ENCODE results near the gene AVPR2. TPM values are rescaled to one million over a fixed set of nuclear protein-coding genes. Genes with fewer than 3 reads are reported as not detected.

Gene AVPR2
- total and polyA plus RNA-seq, 9 donors: 0.34 to 1.5 (median 0.55) TPM; not detected in 3

GRCh38 chrX:153945956-153946943 lies 41.8 kb downstream of the AVPR2 start:
- no peaks in the 10 kb centered on the region for H3K36me3 ChIP-seq
- TF ChIP-seq EP300 (IDR thresholded peaks at IDR 0.05) (no peak), POLR2A (IDR thresholded peaks at IDR 0.05) (no peak)
- TF ChIP-seq, protein P1, sequence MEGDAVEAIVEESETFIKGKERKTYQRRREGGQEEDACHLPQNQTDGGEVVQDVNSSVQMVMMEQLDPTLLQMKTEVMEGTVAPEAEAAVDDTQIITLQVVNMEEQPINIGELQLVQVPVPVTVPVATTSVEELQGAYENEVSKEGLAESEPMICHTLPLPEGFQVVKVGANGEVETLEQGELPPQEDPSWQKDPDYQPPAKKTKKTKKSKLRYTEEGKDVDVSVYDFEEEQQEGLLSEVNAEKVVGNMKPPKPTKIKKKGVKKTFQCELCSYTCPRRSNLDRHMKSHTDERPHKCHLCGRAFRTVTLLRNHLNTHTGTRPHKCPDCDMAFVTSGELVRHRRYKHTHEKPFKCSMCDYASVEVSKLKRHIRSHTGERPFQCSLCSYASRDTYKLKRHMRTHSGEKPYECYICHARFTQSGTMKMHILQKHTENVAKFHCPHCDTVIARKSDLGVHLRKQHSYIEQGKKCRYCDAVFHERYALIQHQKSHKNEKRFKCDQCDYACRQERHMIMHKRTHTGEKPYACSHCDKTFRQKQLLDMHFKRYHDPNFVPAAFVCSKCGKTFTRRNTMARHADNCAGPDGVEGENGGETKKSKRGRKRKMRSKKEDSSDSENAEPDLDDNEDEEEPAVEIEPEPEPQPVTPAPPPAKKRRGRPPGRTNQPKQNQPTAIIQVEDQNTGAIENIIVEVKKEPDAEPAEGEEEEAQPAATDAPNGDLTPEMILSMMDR (IDR thresholded peaks at IDR 0.05): no peak
- no peaks in the 10 kb centered on the region for H3K9me3 ChIP-seq
- peaks cover 4% of the 10 kb centered on the region for H3K4me1 ChIP-seq (ENCODE audit: insufficient read depth)
- no peak overlapping the region for H3K27ac ChIP-seq
- H3K4me3 ChIP-seq: no peak overlapping the region
- 81 to 89% (median 86%) methylated on average over 24 of the region's 24 CpGs for WGBS, 3 donors
- no peaks in the 10 kb centered on the region for H3K27me3 ChIP-seq
- intact Hi-C loops (cut with DNase I): loop anchor here in 2 of 4 donors (10.0 kb wide), 2 partner anchors 341 to 981 kb away; no protein-coding TSS in a partner anchor
- DNase-seq: no peak

DNA sequence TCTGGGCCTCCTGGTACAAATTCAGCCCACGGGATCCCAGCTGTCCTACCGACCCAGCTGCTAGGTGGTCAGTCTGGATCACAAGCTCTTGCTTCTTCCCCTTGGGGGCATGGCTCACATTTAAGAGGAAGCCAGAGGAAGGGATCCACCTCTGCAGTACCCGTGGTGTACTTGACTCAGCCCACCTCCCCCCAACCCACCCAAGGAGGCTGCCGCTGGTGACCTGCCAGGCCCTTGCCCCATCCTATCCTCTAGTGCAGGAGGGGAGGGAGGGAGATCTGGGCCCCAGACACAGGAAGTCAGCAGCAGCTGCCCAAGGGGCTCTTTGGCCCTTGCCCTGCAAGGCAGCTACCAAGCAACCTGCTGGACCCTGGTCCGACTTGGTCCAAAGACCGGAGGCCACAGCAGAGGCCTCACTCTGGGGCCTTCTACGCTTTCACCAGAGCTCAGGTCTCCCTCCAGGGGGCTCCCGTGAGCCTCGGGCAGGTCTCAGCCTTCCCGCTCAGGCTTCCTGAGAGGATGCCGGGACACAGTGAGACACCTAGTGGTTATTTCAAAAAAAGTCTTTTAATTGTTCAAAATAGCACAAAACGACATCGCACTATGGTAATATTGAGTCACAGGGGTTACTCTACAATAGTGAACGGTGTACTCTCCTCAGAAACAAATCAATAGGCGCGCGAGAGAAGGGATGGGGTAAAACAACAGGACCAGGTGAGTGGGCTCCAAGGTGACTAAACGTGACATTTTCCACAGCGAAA lies 42.7 kb downstream of the AVPR2 start:
- intact Hi-C loops (cut with DNase I): loop anchor here in 2 of 4 donors (10.0 kb wide), 2 partner anchors 342 to 982 kb away; no protein-coding TSS in a partner anchor
- TF ChIP-seq, protein P1 (IDR thresholded peaks at IDR 0.05): peak in 2 of 3 donors; percentile 39
- TF ChIP-seq POLR2A (IDR thresholded peaks at IDR 0.05) (no peak), EP300 (IDR thresholded peaks at IDR 0.05) (no peak)
- Histone ChIP-seq H3K27ac (no peak overlapping the region), H3K4me3 (no peak overlapping the region), H3K9me3 (no peaks in the 10 kb centered on the region), H3K4me1 (ENCODE audit: insufficient read depth) (peaks cover 4% of the 10 kb centered on the region), H3K36me3 (no peaks in the 10 kb centered on the region), H3K27me3 (no peaks in the 10 kb centered on the region)
- WGBS, 3 donors: 52 to 65% (median 59%) methylated on average over 19 of the region's 19 CpGs
- DNase-seq: peak; percentile 45 to 73 (median 57)

- intact Hi-C loops (cut with DNase I): loop anchor here in 2 of 4 donors (10.0 kb wide), 2 partner anchors 343 to 983 kb away; no protein-coding TSS in a partner anchor
- Histone ChIP-seq H3K27me3 (no peaks in the 10 kb centered on the region), H3K4me1 (ENCODE audit: insufficient read depth) (peaks cover 4% of the 10 kb centered on the region), H3K4me3 (no peak overlapping the region), H3K36me3 (no peaks in the 10 kb centered on the region), H3K27ac (no peak overlapping the region), H3K9me3 (no peaks in the 10 kb centered on the region)
- WGBS, 3 donors: 73 to 76% (median 74%) methylated on average over 10 of the region's 10 CpGs
- DNase-seq: no peak
- TF ChIP-seq POLR2A (IDR thresholded peaks at IDR 0.05) (no peak), EP300 (IDR thresholded peaks at IDR 0.05) (no peak)
- TF ChIP-seq, protein P1 (IDR thresholded peaks at IDR 0.05): no peak
Observed at GRCh38 chrX:153948002-153948466, 43.6 kb downstream of the AVPR2 start.

Data from ovary (tissue), 9 donors.